ENCODE measurements around the gene GRK1. TPM values are rescaled to one million over a fixed set of nuclear protein-coding genes. Genes with fewer than 3 reads are reported as not detected.

Gene GRK1
- total and polyA plus RNA-seq, 2 of the 4 experiments (the other 2 are of a cell fraction): not detected

GRCh38 chr13:113768018-113768905, 101.2 kb downstream of the GRK1 start:
- Histone ChIP-seq H2BK5ac (ENCODE audit: low read depth, low read length, poor library complexity, severe bottlenecking) (no peak overlapping the region), H2BK20ac (ENCODE audit: low read depth, low read length) (no peak overlapping the region), H4K20me1 (ENCODE audit: insufficient read depth, low read length) (no peaks in the 10 kb centered on the region), H4K8ac (ENCODE audit: low read depth in 2 of 2, low read length in 2 of 2) (no peak overlapping the region), H2AK9ac (replicated peaks; ENCODE audit: low read depth, low read length, poor library complexity) (no peak overlapping the region), H3K4me3 (ENCODE audit: insufficient read depth, low read depth, low read length) (no peak overlapping the region), H2AFZ (replicated peaks; ENCODE audit: low read length, poor library complexity) (no peak overlapping the region), H3K18ac (ENCODE audit: low read depth, low read length) (no peak overlapping the region), H3K56ac (ENCODE audit: extremely low read depth, insufficient read depth, low read length) (no peak overlapping the region), H2BK120ac (ENCODE audit: low read depth, low read length) (no peak overlapping the region), H3K9ac (ENCODE audit: low read depth, low read length) (no peak overlapping the region), H2BK15ac (ENCODE audit: low read depth, low read length) (no peak overlapping the region), H3K27me3 (ENCODE audit: control insufficient read depth, insufficient read depth, low read length) (peaks cover 13% of the 10 kb centered on the region), H3K9me3 (ENCODE audit: control insufficient read depth, insufficient read depth, low read length) (peaks cover 5% of the 10 kb centered on the region; the same call in 1 of the 2 replicates), H3K9me1 (ENCODE audit: insufficient read depth, low read length) (no peaks in the 10 kb centered on the region), H4K91ac (ENCODE audit: insufficient read depth, low read depth, low read length) (no peak overlapping the region), H3K4me2 (ENCODE audit: low read depth, low read length) (no peak overlapping the region), H3K4ac (ENCODE audit: low read depth, low read length) (no peak overlapping the region), H3K36me3 (ENCODE audit: control insufficient read depth, insufficient read depth, low read length) (no peaks in the 10 kb centered on the region), H2AK5ac (ENCODE audit: low read depth, low read length) (no peak overlapping the region), H3K14ac (replicated peaks; ENCODE audit: low read depth, low read length) (no peak overlapping the region), H3K23ac (ENCODE audit: low read depth, low read length) (no peak overlapping the region), H3K4me1 (ENCODE audit: control insufficient read depth, insufficient read depth, low read length) (no peaks in the 10 kb centered on the region), H3K79me1 (ENCODE audit: low read depth in 1 of 2, low read length in 2 of 2) (no peaks in the 10 kb centered on the region), H4K5ac (ENCODE audit: low read depth, low read length) (no peak overlapping the region), H3K27ac (ENCODE audit: insufficient read depth, low read length) (no peak overlapping the region)
- intact Hi-C loops (cut with micrococcal nuclease) (no loop called here), dilution Hi-C loops (cut with HindIII; ENCODE audit: low sequenced_read_pairs, unreplicated experiment) (no loop called here), in situ Hi-C loops (cut with MboI; ENCODE audit: low sequenced_read_pairs) (no loop called here)
- ChIA-PET POLR2A (ENCODE audit: unreplicated experiment) (no interaction called here), CTCF (no interaction called here)
- DNase-seq (no peak), ATAC-seq (ENCODE audit: low read depth) (no peak)
- 84% methylated on average over 17 of the region's 28 CpGs; no CpG with 5 or more reads in 1 of the 2 experiments for WGBS, 2 experiments (ENCODE audit: extremely low coverage in 2 of 2, insufficient read length in 1 of 2)
- no TSS peak for BruUV-seq (replicated peaks)
- TF ChIP-seq, protein P1, sequence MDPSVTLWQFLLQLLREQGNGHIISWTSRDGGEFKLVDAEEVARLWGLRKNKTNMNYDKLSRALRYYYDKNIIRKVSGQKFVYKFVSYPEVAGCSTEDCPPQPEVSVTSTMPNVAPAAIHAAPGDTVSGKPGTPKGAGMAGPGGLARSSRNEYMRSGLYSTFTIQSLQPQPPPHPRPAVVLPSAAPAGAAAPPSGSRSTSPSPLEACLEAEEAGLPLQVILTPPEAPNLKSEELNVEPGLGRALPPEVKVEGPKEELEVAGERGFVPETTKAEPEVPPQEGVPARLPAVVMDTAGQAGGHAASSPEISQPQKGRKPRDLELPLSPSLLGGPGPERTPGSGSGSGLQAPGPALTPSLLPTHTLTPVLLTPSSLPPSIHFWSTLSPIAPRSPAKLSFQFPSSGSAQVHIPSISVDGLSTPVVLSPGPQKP (IDR thresholded peaks at IDR 0.05; ENCODE audit: borderline replicate concordance, low read depth, low read length): no peak
- TF ChIP-seq CEBPB (IDR thresholded peaks at IDR 0.05; ENCODE audit: low read depth, low read length): no peak
- TF ChIP-seq MAFK (IDR thresholded peaks at IDR 0.05; ENCODE audit: low read depth, low read length): no peak
- no peak for TF ChIP-seq BHLHE40 (IDR thresholded peaks at IDR 0.05; ENCODE audit: low read depth, low read length)
- no peak for TF ChIP-seq RAD21 (IDR thresholded peaks at IDR 0.05; ENCODE audit: low read length)
- no peak for TF ChIP-seq CHD1 (IDR thresholded peaks at IDR 0.05; ENCODE audit: low read depth, low read length)
- TF ChIP-seq RCOR1 (IDR thresholded peaks at IDR 0.05; ENCODE audit: insufficient replicate concordance, low read length): no peak
- TF ChIP-seq SMC3 (IDR thresholded peaks at IDR 0.05; ENCODE audit: low read depth, low read length): no peak
- TF ChIP-seq RFX5 (IDR thresholded peaks at IDR 0.05; ENCODE audit: low read depth, low read length): no peak
- no peak for TF ChIP-seq POLR2A (IDR thresholded peaks at IDR 0.05; ENCODE audit: low read depth, low read length)
- TF ChIP-seq MAZ (IDR thresholded peaks at IDR 0.05; ENCODE audit: borderline replicate concordance, low read depth, low read length): no peak
- TF ChIP-seq, protein P2, sequence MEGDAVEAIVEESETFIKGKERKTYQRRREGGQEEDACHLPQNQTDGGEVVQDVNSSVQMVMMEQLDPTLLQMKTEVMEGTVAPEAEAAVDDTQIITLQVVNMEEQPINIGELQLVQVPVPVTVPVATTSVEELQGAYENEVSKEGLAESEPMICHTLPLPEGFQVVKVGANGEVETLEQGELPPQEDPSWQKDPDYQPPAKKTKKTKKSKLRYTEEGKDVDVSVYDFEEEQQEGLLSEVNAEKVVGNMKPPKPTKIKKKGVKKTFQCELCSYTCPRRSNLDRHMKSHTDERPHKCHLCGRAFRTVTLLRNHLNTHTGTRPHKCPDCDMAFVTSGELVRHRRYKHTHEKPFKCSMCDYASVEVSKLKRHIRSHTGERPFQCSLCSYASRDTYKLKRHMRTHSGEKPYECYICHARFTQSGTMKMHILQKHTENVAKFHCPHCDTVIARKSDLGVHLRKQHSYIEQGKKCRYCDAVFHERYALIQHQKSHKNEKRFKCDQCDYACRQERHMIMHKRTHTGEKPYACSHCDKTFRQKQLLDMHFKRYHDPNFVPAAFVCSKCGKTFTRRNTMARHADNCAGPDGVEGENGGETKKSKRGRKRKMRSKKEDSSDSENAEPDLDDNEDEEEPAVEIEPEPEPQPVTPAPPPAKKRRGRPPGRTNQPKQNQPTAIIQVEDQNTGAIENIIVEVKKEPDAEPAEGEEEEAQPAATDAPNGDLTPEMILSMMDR (conservative IDR thresholded peaks at IDR 0.05; ENCODE audit: low read depth, low read length): no peak
- no peak for TF ChIP-seq MXI1 (IDR thresholded peaks at IDR 0.05; ENCODE audit: borderline replicate concordance, low read depth, low read length)
- no peak for TF ChIP-seq FOS (IDR thresholded peaks at IDR 0.05; ENCODE audit: low read depth, low read length)
- TF ChIP-seq NFE2L2 (IDR thresholded peaks at IDR 0.05; ENCODE audit: low read depth, low read length): no peak

Data from IMR-90 (cell line).